ENCODE data around the gene MAGI1. TPM values are rescaled to one million over a fixed set of nuclear protein-coding genes. Genes with fewer than 3 reads are reported as not detected.
"Not testable (repeated sequence)": the region's sequence is repeated elsewhere in the genome, so short reads cannot be mapped to it uniquely, and the experiment has no call there.

Gene MAGI1
- total and polyA plus RNA-seq, 2 donors (not counting 1 experiment from before 2014, with no cell fraction given): 15.7 to 23.7 TPM

DNA sequence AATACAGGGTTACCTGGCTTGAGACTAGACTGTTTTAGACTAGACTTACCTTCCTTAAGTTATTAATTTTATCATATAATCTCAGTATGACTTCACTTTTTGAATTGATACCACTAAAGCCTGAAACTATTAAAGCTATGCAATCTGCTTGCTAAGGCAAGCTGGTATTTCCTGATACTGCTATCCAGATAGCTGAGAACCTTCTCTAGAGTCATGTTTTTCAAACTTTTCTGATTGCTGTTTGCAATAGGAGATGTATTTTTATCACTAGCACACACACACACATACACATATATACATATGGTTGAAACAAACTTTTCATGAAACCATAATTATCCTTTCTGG is 9.3 kb upstream of the MAGI1 start:
- Histone ChIP-seq H3K4me3 (replicated peaks in 1 of 4; ENCODE audit: control extremely low read depth in 1 of 4, insufficient read depth in 1 of 4, low read depth in 3 of 4, low read length in 4 of 4) (no peak overlapping the region), H3K4me2 (ENCODE audit: extremely low read depth, insufficient read depth, low read length) (peak overlapping the region; percentile 69), H3K9me3 (ENCODE audit: control insufficient read depth, insufficient read depth, low read depth, low read length) (no peaks in the 10 kb centered on the region), H3K9ac (ENCODE audit: insufficient read depth, low read length) (no peak overlapping the region), H2AFZ (ENCODE audit: low read length) (no peak overlapping the region), H3K36me3 (ENCODE audit: control insufficient read depth, insufficient read depth, low read length) (no peaks in the 10 kb centered on the region), H3K27me3 (ENCODE audit: control insufficient read depth, insufficient read depth, low read length) (no peaks in the 10 kb centered on the region), H3K79me2 (ENCODE audit: control insufficient read depth, insufficient read depth, low read length) (no peaks in the 10 kb centered on the region), H3K27ac (ENCODE audit: insufficient read depth, low read length) (peak overlapping the region; percentile 45), H3K4me1 (ENCODE audit: control insufficient read depth, extremely low read depth, insufficient read depth, low read length) (peaks cover 17% of the 10 kb centered on the region), H4K20me1 (ENCODE audit: control insufficient read depth, extremely low read depth, insufficient read depth, low read length) (no peaks in the 10 kb centered on the region)
- DNase-seq (ENCODE audit: low read depth in 2 of 2): peak in 1 of 2 donors; percentile 40
- no peak for TF ChIP-seq CTCF (conservative IDR thresholded peaks at IDR 0.05 in 1 of 2, IDR thresholded peaks at IDR 0.05 in 1 of 2; ENCODE audit: low read depth in 1 of 2, low read length in 2 of 2)
- TF ChIP-seq EZH2 (IDR thresholded peaks at IDR 0.05; ENCODE audit: low read length, missing control alignments): no peak

GRCh38 chr3:66047311-66048050 is 8.8 kb upstream of the MAGI1 start:
- no peaks in the 10 kb centered on the region for H3K9me3 ChIP-seq (ENCODE audit: control insufficient read depth, insufficient read depth, low read depth, low read length)
- peak overlapping the region; percentile 22 for H3K27ac ChIP-seq (ENCODE audit: insufficient read depth, low read length)
- H4K20me1 ChIP-seq (ENCODE audit: control insufficient read depth, extremely low read depth, insufficient read depth, low read length): no peaks in the 10 kb centered on the region
- H3K4me3 ChIP-seq (replicated peaks in 1 of 4; ENCODE audit: control extremely low read depth in 1 of 4, insufficient read depth in 1 of 4, low read depth in 3 of 4, low read length in 4 of 4): no peak overlapping the region
- peak overlapping the region; percentile 69 for H3K4me2 ChIP-seq (ENCODE audit: extremely low read depth, insufficient read depth, low read length)
- H2AFZ ChIP-seq (ENCODE audit: low read length): no peak overlapping the region
- peaks cover 17% of the 10 kb centered on the region for H3K4me1 ChIP-seq (ENCODE audit: control insufficient read depth, extremely low read depth, insufficient read depth, low read length)
- H3K36me3 ChIP-seq (ENCODE audit: control insufficient read depth, insufficient read depth, low read length): no peaks in the 10 kb centered on the region
- H3K79me2 ChIP-seq (ENCODE audit: control insufficient read depth, insufficient read depth, low read length): no peaks in the 10 kb centered on the region
- no peak overlapping the region for H3K9ac ChIP-seq (ENCODE audit: insufficient read depth, low read length)
- H3K27me3 ChIP-seq (ENCODE audit: control insufficient read depth, insufficient read depth, low read length): no peaks in the 10 kb centered on the region
- TF ChIP-seq EZH2 (IDR thresholded peaks at IDR 0.05; ENCODE audit: low read length, missing control alignments) (no peak), CTCF (conservative IDR thresholded peaks at IDR 0.05 in 1 of 2, IDR thresholded peaks at IDR 0.05 in 1 of 2; ENCODE audit: low read depth in 1 of 2, low read length in 2 of 2) (no peak)
- DNase-seq (ENCODE audit: low read depth in 2 of 2): peak; percentile 64 to 87

DNA sequence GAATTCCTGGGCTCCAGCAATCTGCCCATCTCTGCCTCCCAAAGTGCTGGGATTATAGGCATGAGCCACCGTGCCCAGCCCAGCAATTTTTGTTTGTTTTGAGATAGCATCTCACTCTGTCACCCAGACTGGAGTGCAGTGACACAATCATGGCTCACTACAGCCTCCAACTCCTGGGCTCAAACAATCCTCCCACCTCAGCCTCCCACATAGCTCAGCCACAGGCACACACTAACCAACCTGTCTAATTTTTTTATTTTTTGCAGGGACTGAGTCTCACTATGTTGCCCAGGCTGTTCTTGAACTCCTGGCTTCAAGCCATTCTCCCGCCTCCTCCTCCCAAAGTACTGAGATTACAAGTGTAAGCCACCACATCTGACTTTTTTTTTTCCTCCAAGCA is 7.6 kb upstream of the MAGI1 start:
- not testable (repeated sequence) for H3K27me3 ChIP-seq (ENCODE audit: control insufficient read depth, insufficient read depth, low read length); H4K20me1 ChIP-seq (ENCODE audit: control insufficient read depth, extremely low read depth, insufficient read depth, low read length); H3K36me3 ChIP-seq (ENCODE audit: control insufficient read depth, insufficient read depth, low read length); H3K79me2 ChIP-seq (ENCODE audit: control insufficient read depth, insufficient read depth, low read length); H2AFZ ChIP-seq (ENCODE audit: low read length); H3K9me3 ChIP-seq (ENCODE audit: control insufficient read depth, insufficient read depth, low read depth, low read length); H3K27ac ChIP-seq (ENCODE audit: insufficient read depth, low read length); H3K4me2 ChIP-seq (ENCODE audit: extremely low read depth, insufficient read depth, low read length); H3K4me3 ChIP-seq (replicated peaks in 1 of 4; ENCODE audit: control extremely low read depth in 1 of 4, insufficient read depth in 1 of 4, low read depth in 3 of 4, low read length in 4 of 4); H3K9ac ChIP-seq (ENCODE audit: insufficient read depth, low read length); DNase-seq (ENCODE audit: low read depth in 2 of 2)
- H3K4me1 ChIP-seq (ENCODE audit: control insufficient read depth, extremely low read depth, insufficient read depth, low read length): peaks cover 22% of the 10 kb centered on the region
